GM19468 (cell line): ENCODE results near the gene TMEM35B.
A peak's percentile ranks its signal among the peaks of the same experiment; 100 is the strongest.
"Not testable (repeated sequence)": the region's sequence is repeated elsewhere in the genome, so short reads cannot be mapped to it uniquely, and the experiment has no call there.

Experiments
- ATAC-seq: cut with Tn5 transposase; IDR thresholded peaks from one replicate; pipeline ENCODE4 v1.9.1; 2021; ENCODE audit warnings: mild to moderate bottlenecking, moderate library complexity, moderate number of reproducible peaks; ENCODE audit not compliant: unreplicated experiment; ENCODE audit errors: extremely low read depth

Gene TMEM35B

DNA sequence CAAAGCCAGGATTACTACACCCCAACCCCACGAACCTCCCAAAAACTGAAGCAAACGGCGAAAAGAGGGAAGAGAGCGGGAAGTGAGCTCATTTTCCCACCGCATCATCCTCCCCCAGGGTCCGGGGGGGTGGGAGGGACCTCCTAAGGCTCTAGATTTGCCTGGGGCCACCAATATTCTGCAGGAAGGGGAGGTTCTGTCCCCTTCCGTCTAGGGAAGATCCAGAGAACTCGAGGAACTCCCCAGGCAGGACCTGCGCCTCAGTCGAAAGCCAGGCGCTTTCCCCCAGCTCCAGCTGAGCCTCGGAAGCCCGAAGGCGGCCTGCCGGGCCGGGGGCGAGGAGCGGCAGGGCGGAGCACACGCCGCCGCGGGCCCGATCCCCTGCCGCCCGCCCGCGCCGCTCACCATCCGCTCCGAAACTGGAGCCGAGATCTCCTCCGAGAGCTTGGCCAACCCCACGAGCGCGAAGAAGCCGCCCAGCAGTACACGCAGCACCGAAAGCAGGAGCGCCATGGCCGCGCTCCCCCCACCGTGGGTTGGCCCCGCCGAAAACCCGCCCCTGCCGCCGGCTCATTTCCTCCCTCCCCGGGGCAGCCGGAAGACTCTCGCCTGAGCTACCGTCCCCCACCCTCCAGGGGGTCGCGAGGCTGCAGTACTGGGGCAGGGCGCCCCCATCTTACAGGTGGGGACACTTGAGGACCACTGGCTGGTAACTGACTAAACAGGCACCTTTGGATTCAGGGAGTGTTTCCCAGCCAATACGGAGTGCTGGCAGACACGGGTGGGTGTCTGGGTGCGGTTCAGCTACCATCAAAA, at the start of gene TMEM35B:
TSS of gene TMEM35B (minus strand) at position 555 of the 816 bp plus-strand sequence. CDS start at position 513, 42 bp downstream.
- peak; percentile 44 for ATAC-seq

GRCh38 chr1:35033346-35033745, 48.2 kb upstream of the TMEM35B start:
- ATAC-seq, result no peak

GRCh38 chr1:35032384-35032739, 47.2 kb upstream of the TMEM35B start:
- no peak for ATAC-seq

DNA sequence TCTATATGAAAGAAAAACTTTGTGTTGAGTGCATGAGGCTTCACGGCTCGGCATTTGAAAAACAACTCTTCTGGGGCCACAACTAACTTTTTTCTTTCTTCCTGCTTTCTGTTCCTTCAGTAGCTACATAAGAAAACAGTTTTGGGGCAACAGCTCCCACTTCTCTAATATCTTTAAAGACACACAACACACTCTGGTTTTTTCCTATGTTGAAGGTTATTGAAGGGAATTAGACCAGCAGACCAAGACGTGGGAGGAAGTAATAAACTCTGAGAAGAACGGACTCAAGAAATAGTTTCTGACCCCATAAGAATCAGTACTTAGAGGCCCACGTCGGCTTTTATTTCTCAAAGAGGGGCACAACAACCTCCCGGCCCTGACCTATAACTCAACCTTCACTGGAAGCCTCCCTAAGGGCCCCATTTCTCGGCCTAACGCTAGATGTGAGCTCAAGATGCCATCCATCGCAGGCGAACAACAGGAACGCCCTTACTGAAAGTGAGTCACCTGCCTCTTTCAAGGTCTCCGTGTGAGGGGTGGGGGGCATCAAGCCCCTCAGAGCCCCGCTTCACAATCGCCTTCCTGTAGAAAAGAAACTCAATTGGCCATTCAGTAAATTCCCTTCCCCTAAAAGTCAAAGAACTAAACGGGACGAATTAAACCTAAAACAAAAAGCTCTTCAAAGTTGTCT, 45.8 kb upstream of the TMEM35B start:
- ATAC-seq, result no peak

DNA sequence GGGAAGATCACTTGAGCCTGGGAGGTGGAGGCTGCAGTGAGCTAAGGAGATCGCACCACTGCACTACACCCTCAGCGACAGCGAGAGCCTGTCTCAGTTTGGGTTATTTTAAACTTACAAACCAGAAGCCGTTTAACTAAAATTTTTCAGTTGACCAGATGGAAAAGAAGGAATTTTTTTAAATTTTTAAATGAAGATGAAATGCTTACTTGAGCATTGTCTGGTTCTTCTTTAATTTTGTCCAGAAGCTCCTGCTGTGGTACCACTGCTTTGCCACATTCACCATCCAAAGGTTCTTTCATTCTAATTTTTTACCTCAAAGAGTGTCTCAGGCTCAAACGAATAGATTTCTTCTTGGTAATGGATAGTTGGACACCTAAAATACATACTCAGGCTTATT, 45.2 kb upstream of the TMEM35B start:
- no peak for ATAC-seq

DNA sequence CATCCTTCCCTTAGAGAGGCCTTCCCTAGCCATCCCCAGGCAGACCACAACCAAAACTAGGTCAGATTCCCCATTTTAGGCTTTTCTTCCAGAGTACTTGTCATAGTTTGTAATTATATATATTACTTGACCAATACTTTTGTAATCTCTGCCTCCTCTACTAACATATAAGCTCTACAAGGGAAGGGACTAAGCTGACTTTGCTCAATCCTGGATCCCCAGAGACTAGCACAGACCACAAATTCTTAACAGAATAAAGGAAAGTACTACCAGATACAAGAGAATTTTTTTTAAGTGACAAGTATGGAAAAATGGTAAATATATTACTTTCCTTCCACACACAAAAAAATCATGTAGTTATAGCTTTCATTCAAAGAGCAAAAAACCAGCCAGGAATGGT, 44.6 kb upstream of the TMEM35B start:
- no peak for ATAC-seq

DNA sequence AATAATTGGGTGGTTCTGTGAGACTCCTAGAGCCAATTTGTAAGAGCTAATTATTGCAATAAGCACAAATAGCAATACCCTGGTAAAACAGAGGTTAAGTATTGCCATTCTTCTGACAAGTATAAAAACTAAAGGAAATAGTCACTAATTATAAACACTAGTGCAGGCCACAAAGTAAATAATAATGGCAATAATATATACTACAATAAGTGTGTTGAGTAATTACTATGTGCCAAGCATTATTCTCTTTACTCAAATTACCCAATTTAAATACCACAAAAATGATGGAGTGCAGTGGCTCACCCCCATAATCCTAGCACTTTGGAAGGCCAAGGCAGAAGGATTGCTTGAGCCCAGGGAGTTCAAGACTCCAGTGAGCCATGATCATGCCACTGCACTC, 31.3 kb upstream of the TMEM35B start:
- no peak for ATAC-seq

- no peak for ATAC-seq
These were observed 29.3 kb upstream of the TMEM35B start for GRCh38 chr1:35014486-35014885.

DNA sequence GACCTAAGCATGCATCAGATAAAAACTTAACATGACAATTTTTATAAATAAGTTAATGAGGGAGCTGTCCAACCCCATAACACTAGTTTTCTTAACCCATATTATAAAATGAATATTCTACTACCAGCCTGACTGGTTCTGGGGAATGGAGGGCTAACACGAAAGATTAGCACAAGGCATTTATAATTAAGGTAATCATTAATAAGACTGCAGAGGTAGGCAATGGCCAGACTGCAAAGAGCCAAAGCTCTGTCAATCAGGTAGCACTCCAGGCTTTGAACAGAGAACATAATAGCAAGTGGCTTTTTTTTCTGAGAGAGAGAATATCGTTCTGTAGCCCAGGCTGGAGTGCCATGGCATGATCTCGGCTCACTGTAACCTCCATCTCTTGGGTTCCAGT, 20.6 kb upstream of the TMEM35B start:
- no peak for ATAC-seq

DNA sequence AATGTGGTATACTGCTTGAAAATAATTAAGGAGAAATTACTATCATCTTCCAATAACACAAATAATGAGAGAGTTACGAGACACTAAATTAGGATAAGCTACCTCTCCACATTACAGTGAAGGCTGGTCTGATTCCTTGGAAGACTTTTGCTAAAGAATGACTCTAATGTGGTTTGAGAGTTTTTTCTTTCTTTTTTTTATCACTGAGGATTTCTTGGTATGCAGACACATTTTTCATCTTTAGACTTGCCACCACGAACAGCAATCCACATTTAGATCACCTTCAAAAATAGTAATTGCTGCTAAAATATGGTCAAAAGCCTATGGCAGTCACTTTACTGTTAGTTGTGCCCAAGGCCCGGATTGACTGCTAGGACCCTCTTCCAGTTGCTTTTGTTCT, 16.6 kb upstream of the TMEM35B start:
- ATAC-seq, result no peak

- ATAC-seq, result no peak
These were observed 9.7 kb upstream of the TMEM35B start for GRCh38 chr1:34994878-34995277.

DNA sequence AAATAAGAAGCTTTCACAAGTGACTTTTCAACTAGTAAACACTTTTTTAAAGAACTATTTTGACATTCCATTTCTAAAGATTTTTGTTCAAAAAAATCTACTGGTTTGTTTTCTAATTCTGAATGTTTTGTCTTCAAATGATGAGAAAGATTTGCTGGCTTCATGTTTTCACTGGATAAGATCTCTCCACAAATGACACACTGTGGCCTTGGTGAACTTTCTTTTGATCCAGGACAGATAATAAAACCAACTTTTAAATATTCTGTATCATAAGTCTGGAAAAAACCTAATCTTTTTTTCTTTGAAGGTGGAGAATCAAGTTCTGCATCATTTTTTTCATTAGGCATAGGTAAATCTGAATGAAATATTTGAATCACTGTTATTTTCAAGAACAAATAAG, 3.4 kb upstream of the TMEM35B start:
- no peak for ATAC-seq

- no peak for ATAC-seq
These were observed 3.0 kb upstream of the TMEM35B start for GRCh38 chr1:34988147-34988546.

GRCh38 chr1:34987018-34987417, 1.9 kb upstream of the TMEM35B start:
- no peak for ATAC-seq

DNA sequence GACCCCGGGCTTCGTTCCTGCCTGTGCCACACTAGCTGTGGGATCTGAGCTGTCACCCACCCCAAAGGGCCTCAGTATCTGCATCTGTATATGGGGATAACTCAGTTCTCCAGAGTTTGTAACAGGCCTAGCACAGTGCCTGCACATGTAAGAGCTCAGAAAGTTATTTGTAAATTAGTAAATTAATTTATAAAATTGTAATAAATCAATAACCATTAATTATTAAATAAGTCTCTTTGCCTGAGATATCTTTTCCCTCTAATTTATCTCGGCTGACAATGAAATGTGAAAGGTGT, 410 bp upstream of the TMEM35B start:
- not testable (repeated sequence) for ATAC-seq

GRCh38 chr1:34984435-34984792, 733 bp downstream of the TMEM35B start:
- no peak for ATAC-seq

GRCh38 chr1:34983700-34984355, 1.3 kb downstream of the TMEM35B start:
- ATAC-seq, result no peak

- ATAC-seq, result no peak
These were observed 2.2 kb downstream of the TMEM35B start for GRCh38 chr1:34982820-34983376.

GRCh38 chr1:34980715-34981114, 4.4 kb downstream of the TMEM35B start:
- no peak for ATAC-seq

DNA sequence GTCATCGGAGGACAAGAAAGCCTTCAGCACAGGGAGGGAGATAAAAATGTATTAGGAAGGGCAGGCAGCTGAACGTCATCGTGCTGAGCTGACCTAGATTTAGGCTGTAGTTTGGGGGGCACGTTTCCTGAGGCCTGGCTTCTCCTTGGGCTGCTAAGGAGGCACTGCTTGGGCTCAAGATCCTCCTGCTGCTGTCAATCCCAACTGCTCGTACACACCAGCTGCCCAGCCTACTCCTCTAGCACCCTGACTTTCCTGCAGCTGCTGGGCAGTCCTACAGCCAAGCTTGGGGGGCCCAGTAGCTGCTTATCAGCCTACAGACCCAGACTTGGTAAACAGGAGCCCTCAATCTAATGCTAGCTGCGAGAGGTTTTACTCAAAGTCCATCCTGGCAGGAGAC, 6.2 kb downstream of the TMEM35B start:
- no peak for ATAC-seq

- no peak for ATAC-seq
These were observed 7.3 kb downstream of the TMEM35B start for GRCh38 chr1:34977858-34978257.

GRCh38 chr1:34977210-34977471, 8.0 kb downstream of the TMEM35B start:
- ATAC-seq, result no peak
